ENCODE measurements around the gene CIAO3. TPM values are rescaled to one million over a fixed set of nuclear protein-coding genes. Genes with fewer than 3 reads are reported as not detected.
A peak's percentile ranks its signal among the peaks of the same experiment; 100 is the strongest.

Gene CIAO3
- total RNA-seq, 1 experiment from 2014 or later: 50.9 TPM

DNA sequence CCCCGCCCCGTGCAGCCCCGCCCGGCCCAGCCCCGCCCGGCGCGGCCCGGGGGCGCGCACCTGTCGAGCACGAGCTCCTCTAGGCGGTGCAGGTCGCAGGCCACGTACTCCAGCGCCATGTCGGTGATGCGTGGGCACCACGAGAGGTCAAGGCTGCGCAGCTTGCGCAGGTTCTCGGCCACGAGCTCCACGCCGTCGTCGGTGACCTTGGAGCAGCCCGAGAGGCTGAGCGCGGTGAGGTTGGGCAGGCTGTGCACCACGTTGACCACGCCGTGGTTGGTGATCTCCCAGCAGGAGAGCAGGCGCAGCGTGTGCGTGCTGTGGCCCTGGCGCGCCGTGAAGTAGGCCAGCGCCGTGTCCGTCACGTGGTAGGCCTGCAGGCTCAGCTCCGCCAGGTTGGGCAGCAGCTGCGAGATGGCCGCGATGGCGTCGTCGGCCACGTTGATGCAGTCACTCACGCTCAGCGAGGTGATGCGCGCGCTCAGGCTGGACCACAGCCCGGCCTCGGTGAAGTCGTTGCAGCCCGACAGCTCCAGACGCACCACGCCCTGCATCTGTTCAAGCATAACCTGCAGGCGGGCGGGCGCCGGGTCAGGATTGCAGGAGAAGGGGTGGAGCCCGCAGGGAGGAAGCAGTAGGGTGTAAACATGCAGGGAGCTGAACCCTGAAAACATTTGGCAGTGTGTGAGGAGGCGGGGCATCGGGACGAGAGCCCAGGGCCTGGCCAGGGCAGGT is 45.3 kb downstream of the CIAO3 start (continued):
- TF ChIP-seq, protein P1, sequence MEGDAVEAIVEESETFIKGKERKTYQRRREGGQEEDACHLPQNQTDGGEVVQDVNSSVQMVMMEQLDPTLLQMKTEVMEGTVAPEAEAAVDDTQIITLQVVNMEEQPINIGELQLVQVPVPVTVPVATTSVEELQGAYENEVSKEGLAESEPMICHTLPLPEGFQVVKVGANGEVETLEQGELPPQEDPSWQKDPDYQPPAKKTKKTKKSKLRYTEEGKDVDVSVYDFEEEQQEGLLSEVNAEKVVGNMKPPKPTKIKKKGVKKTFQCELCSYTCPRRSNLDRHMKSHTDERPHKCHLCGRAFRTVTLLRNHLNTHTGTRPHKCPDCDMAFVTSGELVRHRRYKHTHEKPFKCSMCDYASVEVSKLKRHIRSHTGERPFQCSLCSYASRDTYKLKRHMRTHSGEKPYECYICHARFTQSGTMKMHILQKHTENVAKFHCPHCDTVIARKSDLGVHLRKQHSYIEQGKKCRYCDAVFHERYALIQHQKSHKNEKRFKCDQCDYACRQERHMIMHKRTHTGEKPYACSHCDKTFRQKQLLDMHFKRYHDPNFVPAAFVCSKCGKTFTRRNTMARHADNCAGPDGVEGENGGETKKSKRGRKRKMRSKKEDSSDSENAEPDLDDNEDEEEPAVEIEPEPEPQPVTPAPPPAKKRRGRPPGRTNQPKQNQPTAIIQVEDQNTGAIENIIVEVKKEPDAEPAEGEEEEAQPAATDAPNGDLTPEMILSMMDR (IDR thresholded peaks at IDR 0.05): no peak
- TF ChIP-seq, protein P2, sequence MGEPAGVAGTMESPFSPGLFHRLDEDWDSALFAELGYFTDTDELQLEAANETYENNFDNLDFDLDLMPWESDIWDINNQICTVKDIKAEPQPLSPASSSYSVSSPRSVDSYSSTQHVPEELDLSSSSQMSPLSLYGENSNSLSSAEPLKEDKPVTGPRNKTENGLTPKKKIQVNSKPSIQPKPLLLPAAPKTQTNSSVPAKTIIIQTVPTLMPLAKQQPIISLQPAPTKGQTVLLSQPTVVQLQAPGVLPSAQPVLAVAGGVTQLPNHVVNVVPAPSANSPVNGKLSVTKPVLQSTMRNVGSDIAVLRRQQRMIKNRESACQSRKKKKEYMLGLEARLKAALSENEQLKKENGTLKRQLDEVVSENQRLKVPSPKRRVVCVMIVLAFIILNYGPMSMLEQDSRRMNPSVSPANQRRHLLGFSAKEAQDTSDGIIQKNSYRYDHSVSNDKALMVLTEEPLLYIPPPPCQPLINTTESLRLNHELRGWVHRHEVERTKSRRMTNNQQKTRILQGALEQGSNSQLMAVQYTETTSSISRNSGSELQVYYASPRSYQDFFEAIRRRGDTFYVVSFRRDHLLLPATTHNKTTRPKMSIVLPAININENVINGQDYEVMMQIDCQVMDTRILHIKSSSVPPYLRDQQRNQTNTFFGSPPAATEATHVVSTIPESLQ (CRISPR knock-in tag; IDR thresholded peaks at IDR 0.05): no peak
- TF ChIP-seq, protein P3, sequence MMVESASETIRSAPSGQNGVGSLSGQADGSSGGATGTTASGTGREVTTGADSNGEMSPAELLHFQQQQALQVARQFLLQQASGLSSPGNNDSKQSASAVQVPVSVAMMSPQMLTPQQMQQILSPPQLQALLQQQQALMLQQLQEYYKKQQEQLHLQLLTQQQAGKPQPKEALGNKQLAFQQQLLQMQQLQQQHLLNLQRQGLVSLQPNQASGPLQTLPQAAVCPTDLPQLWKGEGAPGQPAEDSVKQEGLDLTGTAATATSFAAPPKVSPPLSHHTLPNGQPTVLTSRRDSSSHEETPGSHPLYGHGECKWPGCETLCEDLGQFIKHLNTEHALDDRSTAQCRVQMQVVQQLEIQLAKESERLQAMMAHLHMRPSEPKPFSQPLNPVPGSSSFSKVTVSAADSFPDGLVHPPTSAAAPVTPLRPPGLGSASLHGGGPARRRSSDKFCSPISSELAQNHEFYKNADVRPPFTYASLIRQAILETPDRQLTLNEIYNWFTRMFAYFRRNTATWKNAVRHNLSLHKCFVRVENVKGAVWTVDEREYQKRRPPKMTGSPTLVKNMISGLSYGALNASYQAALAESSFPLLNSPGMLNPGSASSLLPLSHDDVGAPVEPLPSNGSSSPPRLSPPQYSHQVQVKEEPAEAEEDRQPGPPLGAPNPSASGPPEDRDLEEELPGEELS (CRISPR knock-in tag; IDR thresholded peaks at IDR 0.05): peak; percentile 32; the same call in 1 of the 2 replicates
- no peak for TF ChIP-seq MXD4 (CRISPR knock-in tag; IDR thresholded peaks at IDR 0.05; ENCODE audit: borderline replicate concordance)
- TF ChIP-seq, protein P4, sequence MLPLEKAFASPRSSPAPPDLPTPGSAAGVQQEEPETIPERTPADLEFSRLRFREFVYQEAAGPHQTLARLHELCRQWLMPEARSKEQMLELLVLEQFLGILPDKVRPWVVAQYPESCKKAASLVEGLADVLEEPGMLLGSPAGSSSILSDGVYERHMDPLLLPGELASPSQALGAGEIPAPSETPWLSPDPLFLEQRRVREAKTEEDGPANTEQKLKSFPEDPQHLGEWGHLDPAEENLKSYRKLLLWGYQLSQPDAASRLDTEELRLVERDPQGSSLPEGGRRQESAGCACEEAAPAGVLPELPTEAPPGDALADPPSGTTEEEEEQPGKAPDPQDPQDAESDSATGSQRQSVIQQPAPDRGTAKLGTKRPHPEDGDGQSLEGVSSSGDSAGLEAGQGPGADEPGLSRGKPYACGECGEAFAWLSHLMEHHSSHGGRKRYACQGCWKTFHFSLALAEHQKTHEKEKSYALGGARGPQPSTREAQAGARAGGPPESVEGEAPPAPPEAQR (CRISPR knock-in tag; IDR thresholded peaks at IDR 0.05): no peak
- no peak for TF ChIP-seq GABPB1 (CRISPR knock-in tag; IDR thresholded peaks at IDR 0.05)
- TF ChIP-seq, protein P5, sequence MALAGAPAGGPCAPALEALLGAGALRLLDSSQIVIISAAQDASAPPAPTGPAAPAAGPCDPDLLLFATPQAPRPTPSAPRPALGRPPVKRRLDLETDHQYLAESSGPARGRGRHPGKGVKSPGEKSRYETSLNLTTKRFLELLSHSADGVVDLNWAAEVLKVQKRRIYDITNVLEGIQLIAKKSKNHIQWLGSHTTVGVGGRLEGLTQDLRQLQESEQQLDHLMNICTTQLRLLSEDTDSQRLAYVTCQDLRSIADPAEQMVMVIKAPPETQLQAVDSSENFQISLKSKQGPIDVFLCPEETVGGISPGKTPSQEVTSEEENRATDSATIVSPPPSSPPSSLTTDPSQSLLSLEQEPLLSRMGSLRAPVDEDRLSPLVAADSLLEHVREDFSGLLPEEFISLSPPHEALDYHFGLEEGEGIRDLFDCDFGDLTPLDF (CRISPR knock-in tag; IDR thresholded peaks at IDR 0.05): peak; percentile 77; the same call in 1 of the 2 replicates
- no peak for TF ChIP-seq PRRX2 (CRISPR knock-in tag; IDR thresholded peaks at IDR 0.05)
- peak; percentile 60 for TF ChIP-seq SP1 (CRISPR knock-in tag; conservative IDR thresholded peaks at IDR 0.05)
- TF ChIP-seq NR3C1 (CRISPR knock-in tag; conservative IDR thresholded peaks at IDR 0.05; ENCODE audit: low read depth): no peak
- TF ChIP-seq ZNF263 (CRISPR knock-in tag; IDR thresholded peaks at IDR 0.05; ENCODE audit: low read depth): no peak
- TF ChIP-seq SMAD4 (CRISPR knock-in tag; IDR thresholded peaks at IDR 0.05): no peak
- TF ChIP-seq EMX1 (CRISPR knock-in tag; IDR thresholded peaks at IDR 0.05): no peak
- TF ChIP-seq NFATC4 (CRISPR knock-in tag; IDR thresholded peaks at IDR 0.05): no peak
- TF ChIP-seq TEAD4 (CRISPR knock-in tag; IDR thresholded peaks at IDR 0.05): no peak
- TF ChIP-seq ZNF396 (CRISPR knock-in tag; IDR thresholded peaks at IDR 0.05; ENCODE audit: borderline replicate concordance): no peak
- TF ChIP-seq, protein P6, sequence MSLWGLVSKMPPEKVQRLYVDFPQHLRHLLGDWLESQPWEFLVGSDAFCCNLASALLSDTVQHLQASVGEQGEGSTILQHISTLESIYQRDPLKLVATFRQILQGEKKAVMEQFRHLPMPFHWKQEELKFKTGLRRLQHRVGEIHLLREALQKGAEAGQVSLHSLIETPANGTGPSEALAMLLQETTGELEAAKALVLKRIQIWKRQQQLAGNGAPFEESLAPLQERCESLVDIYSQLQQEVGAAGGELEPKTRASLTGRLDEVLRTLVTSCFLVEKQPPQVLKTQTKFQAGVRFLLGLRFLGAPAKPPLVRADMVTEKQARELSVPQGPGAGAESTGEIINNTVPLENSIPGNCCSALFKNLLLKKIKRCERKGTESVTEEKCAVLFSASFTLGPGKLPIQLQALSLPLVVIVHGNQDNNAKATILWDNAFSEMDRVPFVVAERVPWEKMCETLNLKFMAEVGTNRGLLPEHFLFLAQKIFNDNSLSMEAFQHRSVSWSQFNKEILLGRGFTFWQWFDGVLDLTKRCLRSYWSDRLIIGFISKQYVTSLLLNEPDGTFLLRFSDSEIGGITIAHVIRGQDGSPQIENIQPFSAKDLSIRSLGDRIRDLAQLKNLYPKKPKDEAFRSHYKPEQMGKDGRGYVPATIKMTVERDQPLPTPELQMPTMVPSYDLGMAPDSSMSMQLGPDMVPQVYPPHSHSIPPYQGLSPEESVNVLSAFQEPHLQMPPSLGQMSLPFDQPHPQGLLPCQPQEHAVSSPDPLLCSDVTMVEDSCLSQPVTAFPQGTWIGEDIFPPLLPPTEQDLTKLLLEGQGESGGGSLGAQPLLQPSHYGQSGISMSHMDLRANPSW (CRISPR knock-in tag; conservative IDR thresholded peaks at IDR 0.05; ENCODE audit: low read depth): no peak; the same call in 1 of the 2 replicates
- TF ChIP-seq, protein P7, sequence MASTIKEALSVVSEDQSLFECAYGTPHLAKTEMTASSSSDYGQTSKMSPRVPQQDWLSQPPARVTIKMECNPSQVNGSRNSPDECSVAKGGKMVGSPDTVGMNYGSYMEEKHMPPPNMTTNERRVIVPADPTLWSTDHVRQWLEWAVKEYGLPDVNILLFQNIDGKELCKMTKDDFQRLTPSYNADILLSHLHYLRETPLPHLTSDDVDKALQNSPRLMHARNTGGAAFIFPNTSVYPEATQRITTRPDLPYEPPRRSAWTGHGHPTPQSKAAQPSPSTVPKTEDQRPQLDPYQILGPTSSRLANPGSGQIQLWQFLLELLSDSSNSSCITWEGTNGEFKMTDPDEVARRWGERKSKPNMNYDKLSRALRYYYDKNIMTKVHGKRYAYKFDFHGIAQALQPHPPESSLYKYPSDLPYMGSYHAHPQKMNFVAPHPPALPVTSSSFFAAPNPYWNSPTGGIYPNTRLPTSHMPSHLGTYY (CRISPR knock-in tag; IDR thresholded peaks at IDR 0.05): no peak
- no peak for TF ChIP-seq SOX15 (CRISPR knock-in tag; IDR thresholded peaks at IDR 0.05)
- TF ChIP-seq, protein P8, sequence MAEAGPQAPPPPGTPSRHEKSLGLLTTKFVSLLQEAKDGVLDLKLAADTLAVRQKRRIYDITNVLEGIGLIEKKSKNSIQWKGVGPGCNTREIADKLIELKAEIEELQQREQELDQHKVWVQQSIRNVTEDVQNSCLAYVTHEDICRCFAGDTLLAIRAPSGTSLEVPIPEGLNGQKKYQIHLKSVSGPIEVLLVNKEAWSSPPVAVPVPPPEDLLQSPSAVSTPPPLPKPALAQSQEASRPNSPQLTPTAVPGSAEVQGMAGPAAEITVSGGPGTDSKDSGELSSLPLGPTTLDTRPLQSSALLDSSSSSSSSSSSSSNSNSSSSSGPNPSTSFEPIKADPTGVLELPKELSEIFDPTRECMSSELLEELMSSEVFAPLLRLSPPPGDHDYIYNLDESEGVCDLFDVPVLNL (CRISPR knock-in tag; IDR thresholded peaks at IDR 0.05; ENCODE audit: borderline replicate concordance, low read depth): peak; percentile 73; the same call in 1 of the 2 replicates
- TF ChIP-seq TP53 (CRISPR knock-in tag; IDR thresholded peaks at IDR 0.05): 0 out of 2 replicates have a peak, but pooled peaks have one; percentile 60
- TF ChIP-seq, protein P9, sequence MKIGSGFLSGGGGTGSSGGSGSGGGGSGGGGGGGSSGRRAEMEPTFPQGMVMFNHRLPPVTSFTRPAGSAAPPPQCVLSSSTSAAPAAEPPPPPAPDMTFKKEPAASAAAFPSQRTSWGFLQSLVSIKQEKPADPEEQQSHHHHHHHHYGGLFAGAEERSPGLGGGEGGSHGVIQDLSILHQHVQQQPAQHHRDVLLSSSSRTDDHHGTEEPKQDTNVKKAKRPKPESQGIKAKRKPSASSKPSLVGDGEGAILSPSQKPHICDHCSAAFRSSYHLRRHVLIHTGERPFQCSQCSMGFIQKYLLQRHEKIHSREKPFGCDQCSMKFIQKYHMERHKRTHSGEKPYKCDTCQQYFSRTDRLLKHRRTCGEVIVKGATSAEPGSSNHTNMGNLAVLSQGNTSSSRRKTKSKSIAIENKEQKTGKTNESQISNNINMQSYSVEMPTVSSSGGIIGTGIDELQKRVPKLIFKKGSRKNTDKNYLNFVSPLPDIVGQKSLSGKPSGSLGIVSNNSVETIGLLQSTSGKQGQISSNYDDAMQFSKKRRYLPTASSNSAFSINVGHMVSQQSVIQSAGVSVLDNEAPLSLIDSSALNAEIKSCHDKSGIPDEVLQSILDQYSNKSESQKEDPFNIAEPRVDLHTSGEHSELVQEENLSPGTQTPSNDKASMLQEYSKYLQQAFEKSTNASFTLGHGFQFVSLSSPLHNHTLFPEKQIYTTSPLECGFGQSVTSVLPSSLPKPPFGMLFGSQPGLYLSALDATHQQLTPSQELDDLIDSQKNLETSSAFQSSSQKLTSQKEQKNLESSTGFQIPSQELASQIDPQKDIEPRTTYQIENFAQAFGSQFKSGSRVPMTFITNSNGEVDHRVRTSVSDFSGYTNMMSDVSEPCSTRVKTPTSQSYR (CRISPR knock-in tag; IDR thresholded peaks at IDR 0.05): no peak
